DOHH2 (cell line): ENCODE results near the gene RASL11B.

ENCODE experiments used
- EZH2phosphoT487 ChIP-seq: fragments of 200-600 bp; sonication (generic); IDR thresholded peaks from 2 replicates; pipeline ENCODE4 v1.6.1; 2017; ENCODE audit warnings: borderline replicate concordance, mild to moderate bottlenecking, antibody characterized with exemption, low read length, moderate library complexity, mixed read lengths
- TF ChIP-seq, protein P1 (sequence below): fragments of 200-600 bp; sonication (generic); IDR thresholded peaks from one replicate; pipeline ENCODE4 v1.5.1; 2014; ENCODE audit warnings: antibody characterized with exemption, mild to moderate bottlenecking, low read depth, low read length; ENCODE audit not compliant: poor library complexity, severe bottlenecking

DNA sequence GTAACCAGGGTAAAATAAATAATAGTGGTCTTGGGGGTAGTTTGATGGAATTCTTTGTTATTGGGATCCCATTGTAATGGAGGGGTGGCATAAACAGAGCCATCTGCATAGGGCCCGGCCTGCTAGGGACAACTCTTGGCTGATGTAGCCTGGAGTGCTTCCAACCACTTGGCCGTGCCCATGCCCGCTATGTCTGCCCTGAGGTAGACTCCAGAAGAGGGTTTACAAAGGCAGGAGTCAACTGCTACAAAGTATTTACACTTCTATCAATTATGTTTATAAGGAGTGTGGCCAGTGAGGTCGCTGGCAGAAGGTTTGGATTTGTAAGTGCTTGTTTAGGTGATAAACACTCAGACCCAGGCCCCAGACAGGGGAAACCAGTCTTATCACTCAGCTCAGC is 8.1 kb downstream of the RASL11B start:
- TF ChIP-seq, protein P1, sequence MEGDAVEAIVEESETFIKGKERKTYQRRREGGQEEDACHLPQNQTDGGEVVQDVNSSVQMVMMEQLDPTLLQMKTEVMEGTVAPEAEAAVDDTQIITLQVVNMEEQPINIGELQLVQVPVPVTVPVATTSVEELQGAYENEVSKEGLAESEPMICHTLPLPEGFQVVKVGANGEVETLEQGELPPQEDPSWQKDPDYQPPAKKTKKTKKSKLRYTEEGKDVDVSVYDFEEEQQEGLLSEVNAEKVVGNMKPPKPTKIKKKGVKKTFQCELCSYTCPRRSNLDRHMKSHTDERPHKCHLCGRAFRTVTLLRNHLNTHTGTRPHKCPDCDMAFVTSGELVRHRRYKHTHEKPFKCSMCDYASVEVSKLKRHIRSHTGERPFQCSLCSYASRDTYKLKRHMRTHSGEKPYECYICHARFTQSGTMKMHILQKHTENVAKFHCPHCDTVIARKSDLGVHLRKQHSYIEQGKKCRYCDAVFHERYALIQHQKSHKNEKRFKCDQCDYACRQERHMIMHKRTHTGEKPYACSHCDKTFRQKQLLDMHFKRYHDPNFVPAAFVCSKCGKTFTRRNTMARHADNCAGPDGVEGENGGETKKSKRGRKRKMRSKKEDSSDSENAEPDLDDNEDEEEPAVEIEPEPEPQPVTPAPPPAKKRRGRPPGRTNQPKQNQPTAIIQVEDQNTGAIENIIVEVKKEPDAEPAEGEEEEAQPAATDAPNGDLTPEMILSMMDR = no peak
- no peak for TF ChIP-seq EZH2phosphoT487
